GM19023 (cell line): ENCODE measurements around the gene RGL1.
"Not testable (repeated sequence)": the region's sequence is repeated elsewhere in the genome, so short reads cannot be mapped to it uniquely, and the experiment has no call there.

Experiments
- ATAC-seq: cut with Tn5 transposase; IDR thresholded peaks from one replicate; pipeline ENCODE4 v1.9.1; 2021; ENCODE audit warnings: mild to moderate bottlenecking, moderate library complexity; ENCODE audit not compliant: unreplicated experiment

The RGL1 gene

DNA sequence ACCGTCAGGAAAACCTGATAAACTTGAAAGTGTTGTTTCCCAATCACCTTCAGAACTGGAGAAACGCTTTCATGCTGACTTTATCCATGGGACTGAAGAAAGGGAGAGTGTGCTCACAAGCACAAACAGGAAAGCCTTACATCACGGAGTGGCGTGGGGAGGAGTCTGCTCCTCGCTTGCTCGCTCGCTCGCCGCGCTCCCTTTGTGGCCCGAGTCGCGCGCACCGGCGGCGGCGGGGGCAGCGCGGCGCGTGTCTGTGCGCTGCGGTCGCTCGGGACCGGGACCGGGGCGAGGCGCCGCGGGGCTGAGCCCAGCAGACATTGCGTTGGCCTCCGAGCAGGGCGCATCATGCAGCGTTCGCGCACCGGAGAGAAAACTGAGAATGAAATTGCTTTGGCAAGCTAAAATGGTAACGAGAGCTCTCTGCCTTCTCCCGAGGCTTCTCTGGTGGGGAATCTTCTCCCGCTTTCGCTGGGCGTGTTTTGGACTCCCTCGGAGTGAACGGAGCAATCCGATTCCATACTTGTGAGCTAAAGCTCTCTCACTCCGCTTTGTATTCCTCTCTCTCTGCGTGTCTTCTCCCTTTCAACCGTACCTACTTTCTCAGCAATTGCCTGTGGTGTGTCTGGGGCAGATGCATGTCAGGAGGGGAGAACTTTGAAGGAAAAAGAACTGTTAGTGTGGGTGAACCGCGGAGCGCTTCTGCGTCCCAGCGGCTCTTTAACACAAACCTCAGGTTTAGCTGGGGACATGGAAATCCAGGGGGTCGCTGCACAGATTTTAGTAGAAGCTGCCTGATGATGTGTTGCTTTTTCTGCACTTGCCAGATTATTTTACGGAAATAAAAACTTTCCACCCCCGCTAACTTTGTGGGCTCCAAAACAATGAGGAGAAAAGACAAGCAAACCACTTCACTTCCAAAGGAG, at the start of gene RGL1:
RGL1 (plus strand) TSS at position 205 of the 926 bp plus-strand sequence; CDS start at position 383, 178 bp downstream.
- ATAC-seq: peak; percentile 59

DNA sequence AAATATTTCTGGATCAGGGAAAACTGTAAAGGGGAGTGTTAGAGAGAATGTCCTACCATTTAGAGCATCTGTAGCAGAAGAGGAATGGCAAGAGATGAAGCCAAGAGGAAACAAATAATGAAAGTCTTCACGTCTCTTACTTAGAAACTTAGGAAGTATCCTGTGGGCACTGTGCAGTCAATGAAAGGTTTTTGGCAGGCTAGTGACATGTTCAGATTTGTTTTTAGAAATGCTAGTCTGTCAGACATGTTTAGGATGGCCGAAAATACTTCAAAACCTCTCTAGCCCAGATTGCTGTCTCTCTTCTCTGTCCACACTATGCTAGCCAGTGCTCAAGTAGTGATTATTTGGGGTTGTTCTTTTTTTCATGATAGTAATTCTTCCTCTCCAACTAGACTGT, 48.6 kb upstream of the RGL1 start:
- ATAC-seq: no peak

DNA sequence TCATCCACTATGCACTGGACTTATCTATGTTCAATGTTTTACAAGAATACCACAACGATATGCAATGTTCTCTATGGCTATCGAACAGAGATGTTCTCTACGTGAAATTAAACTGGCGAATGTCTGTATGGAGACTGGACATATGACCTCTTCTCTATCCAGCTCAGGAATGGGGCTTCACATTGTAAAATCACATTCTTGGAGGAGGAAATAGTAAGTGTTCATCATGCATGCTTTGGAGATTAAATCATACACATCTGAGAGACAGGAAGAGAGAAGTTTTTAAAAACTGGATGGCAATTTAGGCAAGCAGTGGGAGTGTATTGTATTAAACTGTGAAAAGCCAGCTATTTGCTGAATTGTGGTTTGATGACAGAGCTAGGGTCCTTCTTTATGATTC, 47.9 kb upstream of the RGL1 start:
- ATAC-seq: no peak

DNA sequence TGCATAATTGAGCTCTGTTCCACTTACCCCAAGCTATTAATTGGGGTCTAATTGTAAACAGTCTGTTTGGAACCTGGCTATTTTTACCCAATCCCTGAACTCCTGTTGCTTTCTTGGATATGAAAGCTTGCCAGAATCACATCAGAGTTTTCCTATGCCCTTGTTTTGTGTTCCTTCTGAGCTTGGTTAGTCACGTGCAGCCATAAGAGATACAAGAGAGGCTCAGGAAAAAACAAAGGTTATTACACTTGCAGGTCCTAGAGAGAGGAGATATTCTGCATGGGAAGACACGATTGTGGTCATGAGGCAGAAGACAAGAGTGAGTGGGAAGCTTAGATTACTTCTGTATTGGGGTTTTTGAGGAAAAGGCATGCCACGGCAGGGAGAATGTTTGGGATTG, 46.0 kb upstream of the RGL1 start:
- no peak for ATAC-seq

DNA sequence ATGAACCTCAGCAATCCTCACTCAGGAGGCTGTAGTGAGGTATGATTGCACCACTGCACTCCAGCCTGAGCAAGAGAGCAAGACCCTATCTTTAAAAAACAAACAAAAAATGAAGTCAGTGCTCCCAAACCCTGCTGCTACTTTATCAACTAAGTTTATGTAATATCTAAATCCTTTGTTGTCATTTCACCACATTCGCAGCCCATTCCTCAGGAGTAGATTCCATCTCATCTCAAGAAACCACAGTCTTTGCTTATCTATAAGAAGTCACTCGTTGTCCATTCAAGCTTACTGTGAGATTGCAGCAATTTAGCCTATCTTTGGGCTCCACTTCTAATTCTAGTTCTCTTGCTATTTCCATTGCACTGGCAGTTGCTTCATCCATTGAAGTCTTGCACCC, 44.3 kb upstream of the RGL1 start:
- no peak for ATAC-seq

DNA sequence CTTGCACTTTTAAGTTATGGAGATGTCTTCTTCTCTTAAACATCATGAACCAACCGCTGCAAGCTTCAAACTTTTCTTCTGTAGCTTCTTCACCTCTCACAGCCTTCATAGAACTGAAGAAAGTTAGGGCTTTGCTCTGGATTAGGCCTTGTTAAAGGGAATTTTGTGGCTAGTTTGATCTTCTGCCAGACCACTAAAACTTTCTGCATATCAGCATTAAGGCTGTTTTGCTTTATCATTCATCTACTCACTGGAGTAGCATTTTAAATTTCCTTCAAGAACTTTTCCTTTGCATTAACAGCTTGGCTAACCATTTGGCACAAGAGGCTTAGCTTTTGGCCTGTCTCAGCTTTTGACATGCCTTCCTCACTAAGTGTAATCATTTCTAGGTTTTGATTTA, 43.0 kb upstream of the RGL1 start:
- no peak for ATAC-seq

DNA sequence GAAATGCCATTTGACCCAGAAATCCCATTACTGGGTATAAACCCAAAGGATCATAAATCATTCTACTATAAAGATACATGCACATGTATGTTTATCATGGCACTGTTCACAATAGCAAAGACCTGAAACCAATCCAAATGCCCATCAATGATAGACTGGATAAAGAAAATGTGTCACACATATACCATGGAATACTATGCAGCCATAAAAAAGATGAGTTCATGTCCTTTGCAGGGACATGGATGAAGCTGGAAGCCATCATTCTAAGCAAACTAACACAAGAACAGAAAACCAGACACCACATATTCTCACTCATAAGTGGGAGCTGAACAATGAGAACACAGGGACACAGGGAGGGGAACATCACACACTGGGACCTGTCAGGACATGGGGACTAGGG, 42.1 kb upstream of the RGL1 start:
- ATAC-seq: not testable (repeated sequence)

DNA sequence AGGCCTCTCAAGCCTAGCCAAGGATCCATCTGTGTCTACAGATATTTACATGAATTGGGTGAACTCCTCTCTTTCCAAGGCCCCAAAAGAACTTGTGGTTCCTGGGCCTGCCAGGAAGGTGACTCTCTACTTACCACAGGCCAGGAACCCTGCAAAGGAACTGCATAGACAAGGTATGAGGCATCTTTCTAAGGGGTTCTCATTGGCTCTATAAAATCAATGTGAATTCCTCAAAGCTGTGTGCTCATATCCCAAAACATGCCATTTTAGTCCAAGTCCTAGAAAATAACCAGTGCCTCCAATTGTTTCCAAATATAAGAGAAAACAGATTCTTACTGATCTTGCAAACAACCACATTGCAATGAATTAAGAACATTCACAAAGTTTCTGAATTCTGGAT, 39.9 kb upstream of the RGL1 start:
- no peak for ATAC-seq

DNA sequence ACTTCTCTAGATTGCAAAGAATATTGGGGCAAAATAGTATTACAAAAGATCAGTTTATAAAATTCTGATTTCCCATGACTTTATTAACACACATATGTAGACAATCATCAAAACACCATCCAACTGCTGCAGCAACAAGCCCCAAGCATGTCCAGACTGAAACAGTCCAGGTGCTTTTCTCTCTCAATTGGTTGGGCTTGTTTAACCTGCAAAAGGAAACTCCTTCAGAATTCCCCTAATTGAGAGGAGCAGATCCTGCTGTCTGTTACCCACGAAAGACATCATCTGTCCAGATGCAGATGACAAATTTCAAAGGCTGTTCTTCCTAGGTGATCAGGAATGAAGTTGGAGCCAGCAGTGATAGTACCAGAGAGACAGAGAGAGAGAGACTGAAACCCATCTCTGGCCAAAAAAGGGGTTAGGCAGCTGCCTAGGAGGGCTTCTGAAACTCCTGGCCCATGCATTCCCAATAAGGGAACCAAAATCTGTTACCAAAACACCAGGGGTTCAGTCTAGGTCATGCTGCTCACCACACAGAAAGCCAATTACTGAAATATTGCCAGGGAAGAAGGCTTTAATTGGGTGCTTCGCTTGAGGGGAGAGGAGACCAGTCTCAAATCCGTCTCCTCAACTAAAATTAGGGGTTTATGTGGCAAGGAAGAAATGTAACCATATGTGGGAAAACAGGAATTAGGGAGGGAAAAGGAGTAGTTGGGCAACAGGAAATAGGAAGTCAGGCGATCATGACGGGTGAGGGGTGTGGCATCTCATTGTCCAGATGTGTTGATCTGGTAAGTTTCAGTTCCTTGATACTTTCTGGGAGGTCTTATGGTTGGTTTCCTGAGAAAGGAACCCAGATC, 34.7 kb upstream of the RGL1 start:
- no peak for ATAC-seq

DNA sequence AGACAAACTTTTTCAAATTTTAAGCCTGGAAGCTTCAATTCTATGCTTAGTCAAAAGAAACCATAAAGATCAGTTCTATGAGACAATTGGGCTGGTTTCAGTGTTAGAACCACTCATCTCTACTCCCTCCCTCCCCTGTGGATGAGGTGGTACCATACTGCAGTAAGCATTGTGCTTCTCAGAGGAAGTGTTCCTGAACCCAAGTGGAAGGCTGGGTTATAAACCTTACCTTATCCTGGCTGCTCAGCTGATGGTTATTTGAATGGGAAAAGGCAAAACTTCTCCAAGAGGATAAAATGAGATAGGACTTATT, 34.1 kb upstream of the RGL1 start:
- ATAC-seq: no peak

DNA sequence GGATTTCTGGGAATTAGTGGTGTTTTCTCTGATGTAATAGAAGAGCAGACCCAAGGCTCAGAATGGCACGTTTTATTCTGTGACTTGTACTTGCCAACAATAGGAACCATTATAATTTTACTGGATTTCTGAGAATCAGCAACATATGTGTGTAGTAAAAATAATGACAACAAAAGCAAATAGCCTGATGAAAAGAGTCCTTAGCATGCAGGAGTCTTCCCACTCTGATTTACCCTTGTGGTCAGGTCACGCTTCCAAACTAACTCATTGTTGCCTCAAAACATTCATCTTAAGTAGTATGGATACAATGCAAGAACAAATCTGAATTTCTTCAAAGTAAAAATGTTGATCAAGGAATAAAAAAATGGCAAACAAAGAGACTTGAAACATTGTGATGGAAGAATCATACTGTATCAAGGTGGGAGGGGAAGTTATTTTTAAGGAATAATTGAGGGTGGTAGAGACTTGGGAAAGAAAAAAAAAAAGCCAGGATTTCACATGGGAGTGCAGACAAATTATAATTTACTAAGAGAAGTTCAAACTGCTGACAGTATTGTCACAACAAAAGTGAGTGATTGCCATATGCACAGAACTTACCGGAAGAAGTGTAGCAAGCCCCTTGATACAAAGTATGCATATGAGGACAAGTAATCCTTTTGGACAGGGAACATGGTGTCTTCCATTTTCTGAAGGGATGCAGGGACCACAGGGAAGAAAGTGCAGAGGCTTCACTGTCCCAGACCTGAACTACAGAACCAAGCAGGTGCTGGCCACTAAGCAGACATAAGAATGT, 31.2 kb upstream of the RGL1 start:
- ATAC-seq: no peak

DNA sequence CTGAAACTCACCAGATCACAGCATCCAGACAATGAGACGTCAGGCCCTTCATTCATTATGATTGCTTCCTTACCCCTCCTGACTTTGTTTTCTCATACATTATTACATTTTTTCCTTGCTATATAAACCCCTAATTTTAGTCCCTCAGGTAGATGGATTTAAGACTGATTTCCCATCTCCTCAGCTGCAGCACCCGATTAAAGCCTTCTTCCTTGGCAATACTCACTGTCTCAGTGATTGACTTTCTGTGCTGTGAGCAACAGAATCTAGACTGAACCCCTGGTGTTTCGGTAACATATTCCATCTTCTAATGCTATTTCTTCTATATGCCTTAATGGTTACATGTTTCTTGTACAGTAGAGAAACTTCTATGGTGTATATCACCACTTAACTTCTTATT, 30.0 kb upstream of the RGL1 start:
- no peak for ATAC-seq

DNA sequence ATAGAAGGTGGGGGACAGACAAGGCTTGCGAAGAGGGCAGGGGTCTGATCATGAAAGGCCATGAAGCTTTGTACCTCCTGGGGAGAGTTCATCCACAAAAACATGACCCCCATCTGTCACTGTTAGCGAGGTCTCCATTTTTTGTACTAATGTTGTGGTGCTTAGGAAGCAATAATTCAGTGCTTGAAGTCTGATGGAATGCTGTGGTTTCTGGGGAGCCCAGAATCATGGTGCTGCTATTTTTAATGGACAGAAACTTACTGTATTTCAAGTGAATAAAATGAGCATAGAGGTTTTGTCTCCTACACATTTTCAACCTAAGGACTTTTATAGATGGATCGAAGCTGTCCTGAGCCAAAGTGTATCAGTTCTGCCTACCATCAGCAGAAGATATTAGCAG, 28.2 kb upstream of the RGL1 start:
- ATAC-seq: no peak

DNA sequence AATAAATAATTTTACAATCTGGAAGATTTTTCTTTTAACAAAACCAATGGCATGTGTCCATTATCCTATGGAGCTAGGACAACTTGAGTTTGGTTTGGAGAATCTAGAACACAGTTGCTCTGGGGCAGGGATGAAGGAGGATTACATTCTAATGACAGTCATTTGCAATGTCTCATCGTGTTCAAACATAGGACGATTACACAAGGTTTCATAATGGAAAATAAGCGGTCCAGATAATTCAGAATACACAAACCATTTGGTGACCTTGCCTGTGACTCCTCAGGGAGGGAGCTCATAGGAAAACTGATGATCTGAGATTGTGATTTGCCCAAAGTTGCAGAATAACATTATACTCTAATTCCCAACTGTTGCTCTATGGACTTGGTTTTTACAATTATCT, 27.6 kb upstream of the RGL1 start:
- ATAC-seq: no peak

DNA sequence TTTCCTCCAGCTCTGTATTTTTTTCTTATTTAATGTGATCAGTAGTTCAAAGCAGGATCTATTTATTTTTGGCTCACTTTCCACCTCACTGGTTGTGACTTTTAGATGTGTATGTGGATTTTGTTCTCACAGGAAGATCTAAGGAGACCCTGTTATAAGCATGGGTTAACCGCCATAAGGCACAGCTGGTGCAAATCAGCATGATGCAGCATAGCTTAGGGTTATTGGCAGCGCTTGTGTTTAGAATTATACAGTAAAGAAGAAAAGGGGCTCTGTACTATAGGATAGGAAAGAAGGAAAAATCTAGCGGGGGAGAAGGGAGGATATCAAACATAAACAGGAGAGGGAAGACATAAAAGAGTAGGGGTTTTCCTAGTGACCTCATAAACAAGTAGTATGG, 26.9 kb upstream of the RGL1 start:
- no peak for ATAC-seq

DNA sequence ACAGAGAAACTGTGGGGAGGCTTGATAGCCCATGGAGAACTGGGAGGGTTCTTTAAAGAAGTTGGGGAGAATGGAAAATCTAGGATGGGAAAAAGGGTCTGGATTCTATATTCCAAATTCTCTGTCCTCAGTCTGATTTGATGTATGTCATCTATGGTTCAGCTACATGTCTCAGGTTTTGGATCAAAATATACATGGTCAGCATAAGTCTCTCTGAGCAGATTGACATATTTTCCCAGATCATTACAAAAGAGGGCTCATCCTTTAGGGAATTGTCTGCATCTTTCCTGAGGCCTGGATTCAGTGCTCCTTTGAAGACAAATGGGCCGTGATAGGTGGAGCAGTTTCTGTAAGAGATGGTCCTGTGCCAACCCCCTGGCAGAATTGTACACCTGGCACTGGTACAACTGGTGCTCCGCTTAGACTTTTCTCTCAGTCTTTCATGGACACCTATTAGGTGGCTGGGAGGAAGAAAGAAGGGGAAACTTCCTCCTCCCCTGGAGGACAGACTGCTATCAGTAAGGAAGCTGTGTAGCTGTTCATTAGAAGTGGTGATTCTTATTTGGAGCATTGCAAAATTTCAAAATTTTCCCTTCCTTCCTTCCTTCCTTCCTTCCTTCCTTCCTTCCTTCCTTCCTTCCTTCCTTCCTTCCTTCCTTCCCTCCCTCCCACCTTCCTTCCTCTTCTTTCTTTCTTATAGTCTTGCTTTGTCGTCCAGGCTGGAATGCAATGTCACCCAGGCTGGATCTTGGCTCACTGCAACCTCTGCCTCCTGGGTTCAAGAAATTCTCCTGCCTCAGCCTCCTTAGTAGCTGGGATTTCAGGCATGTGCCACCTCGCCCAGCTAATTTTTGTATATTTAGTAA, 26.1 kb upstream of the RGL1 start:
- ATAC-seq: no peak

DNA sequence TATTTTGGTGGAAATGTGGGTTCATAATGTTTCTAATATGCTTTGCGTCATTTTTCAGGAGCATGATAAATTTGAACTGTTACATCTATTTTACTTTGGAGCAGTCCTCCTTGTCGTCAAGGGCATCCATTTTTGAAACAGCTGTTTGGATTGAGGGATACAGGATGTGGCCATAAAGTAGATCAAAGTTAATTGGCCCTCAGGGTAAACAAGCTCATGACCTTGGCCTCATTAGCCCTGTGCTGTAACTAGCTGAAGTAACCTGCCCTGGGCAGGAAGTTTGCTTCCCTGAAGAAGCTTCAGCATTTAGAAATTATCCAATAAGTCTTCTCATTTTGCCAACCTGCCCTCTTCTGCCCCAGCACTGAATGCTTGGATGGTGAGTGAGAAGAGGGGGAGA, 24.8 kb upstream of the RGL1 start:
- ATAC-seq: no peak

DNA sequence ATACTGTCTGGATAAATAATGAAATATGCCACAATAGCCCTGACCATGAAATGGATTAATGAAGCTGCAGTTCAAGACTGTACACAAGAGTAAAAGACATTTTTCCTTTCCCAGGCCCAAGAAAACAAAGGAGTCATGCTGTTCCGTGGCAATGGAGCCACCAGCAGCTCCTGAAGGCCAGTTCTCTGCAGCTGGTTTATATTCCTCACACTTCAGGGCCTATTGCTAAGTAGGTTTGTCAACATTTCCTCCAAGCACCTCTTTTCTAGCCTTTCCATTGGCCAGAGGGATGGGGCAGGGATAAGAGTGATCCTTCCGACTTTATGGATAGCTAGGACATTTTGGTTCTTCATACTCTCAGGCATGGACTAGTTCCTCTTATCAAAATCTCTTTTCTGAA, 24.2 kb upstream of the RGL1 start:
- no peak for ATAC-seq

DNA sequence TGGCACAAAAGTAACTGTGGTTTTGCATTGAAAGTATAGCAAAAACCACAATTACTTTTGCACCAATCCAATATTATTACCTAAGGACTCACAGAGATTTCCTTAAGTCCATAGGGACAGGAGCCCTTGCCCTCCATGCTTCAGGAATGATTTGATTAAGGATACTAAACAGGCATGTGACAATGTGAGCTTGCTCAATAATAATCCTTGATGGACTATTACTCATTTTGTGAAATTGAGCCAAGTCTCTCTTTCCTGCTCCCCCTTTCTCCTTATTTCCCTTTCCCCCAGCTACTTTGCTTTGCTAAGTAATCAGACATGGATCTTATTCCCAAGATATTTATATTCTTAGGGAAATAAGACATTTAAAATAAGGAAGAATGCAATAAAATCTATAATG, 21.6 kb upstream of the RGL1 start:
- ATAC-seq: no peak
